ENCODE results near the gene CELSR3.

Gene CELSR3

GRCh38 chr3:48599509-48600285 is 63.0 kb downstream of the CELSR3 start:
- DNase-seq, result no peak

DNA sequence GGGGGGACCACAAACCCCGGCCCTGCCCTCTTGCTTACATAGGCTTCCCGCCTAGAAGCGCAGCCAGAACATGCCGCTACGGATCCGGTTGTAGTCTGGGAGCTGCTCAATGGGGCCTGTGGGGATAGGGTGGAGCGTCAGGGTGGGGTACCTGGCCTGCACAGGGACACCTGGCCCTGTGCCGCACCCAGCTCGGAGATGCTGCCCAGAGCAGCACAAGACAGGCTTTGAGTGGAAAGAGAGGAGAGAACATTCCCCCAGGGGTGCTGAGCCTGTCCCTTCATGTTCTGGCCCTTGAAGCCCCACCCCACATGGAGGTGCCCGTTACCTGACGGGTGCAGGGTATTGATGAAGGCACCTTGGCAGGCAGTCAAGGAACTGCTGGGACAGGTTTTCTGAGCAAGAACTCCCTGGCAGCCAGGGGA is 63.6 kb downstream of the CELSR3 start:
- no peak for DNase-seq

GRCh38 chr3:48598323-48599076 is 64.2 kb downstream of the CELSR3 start:
- DNase-seq, result no peak

- no peak for DNase-seq
Observed at GRCh38 chr3:48597408-48597800, 65.3 kb downstream of the CELSR3 start.

DNA sequence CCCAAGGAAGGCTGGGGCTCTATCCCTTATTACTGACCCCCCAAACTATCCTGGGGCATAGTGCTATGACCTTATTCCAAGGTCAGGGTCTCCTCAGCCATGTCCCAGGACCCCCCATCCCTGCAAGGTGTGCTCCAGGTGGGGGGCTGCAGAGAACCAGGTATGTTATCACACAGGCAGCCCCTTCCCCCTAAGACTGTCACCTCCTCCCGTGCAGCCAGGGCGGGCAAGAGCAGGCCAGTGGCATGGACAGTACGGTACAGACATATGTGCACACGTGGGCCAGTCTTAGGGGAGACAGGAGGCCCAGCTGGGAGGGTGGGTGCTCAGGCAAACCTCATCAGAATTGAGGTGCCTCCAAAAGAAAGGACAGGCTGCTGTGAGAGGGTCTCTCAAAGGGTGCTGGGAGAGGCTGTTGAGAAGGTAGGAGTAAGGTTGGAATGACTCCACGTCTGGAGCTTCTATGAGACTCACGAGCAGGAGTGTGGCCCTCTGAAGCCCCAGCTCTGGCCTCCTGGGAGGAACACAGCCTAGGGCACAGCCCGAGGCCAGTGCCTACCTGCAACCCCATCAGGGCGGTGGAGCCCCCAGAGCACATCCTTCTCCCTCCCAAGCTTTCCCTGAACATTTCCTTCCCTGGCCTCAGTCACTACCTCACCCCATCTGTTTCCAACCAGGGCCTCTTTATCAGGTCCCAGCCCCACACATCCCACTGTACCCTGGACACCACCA is 65.8 kb downstream of the CELSR3 start:
- no peak for DNase-seq

GRCh38 chr3:48596157-48596556 is 66.5 kb downstream of the CELSR3 start:
- DNase-seq, result no peak

GRCh38 chr3:48595526-48596121 is 67.1 kb downstream of the CELSR3 start:
- no peak for DNase-seq

- no peak for DNase-seq
Observed at GRCh38 chr3:48595075-48595525, 67.6 kb downstream of the CELSR3 start, which contains the start of gene COL7A1. COL7A1 (minus strand) TSS chr3:48595329; CDS start chr3:48595159, 170 bp downstream.

DNA sequence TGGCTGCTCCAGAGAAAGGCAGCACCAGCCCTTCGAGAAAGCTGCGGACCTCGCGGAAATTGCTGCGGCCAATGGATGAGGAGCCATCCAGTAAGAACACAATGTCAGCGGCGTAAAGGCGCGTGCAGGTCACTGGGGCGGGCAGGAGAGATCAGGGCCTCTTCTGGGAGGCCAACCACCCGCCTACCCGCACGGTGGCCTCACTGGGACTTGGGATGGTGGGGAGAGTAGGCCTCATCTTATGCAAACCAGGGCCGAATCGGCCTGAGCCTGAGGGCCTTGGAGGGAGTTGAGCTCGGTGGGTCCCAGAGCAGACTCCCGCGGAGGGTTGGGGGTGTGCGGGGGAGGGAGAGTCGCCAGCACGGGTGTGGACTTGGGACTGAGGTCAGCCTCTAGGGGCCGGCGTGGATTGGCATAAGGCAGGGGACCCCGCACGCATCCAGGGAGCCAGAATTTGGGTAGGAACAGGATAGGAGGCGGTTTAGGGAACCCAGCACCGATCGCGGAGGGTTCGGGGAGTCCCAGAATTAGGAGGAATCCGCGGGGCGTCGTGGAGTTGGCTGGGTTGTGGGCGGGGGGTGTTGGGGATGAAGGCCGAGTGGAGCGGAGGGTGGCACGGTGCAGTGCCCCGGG is 68.2 kb downstream of the CELSR3 start:
- no peak for DNase-seq

DNA sequence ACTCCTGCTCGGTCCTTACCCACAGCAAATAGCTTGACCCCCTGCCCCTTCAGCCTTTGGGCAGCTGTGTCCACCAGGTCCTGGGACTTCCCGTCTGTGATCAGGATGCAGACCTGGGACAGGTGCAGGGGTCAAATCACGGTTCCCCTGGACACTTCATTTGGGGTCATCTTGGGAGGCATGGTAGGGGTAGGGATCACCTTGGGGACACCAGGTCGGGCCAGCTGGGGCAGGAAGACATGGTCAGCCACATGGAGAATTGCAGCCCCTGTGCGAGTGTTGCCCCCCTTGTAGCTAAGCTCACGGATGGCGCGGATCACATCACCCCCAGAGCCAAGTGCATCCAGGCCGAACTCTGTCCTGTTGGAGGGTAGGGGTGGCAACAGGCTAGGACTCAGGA is 69.3 kb downstream of the CELSR3 start:
- DNase-seq, result no peak

- no peak for DNase-seq
Observed at GRCh38 chr3:48592519-48593087, 70.1 kb downstream of the CELSR3 start.

GRCh38 chr3:48591886-48592518 is 70.7 kb downstream of the CELSR3 start:
- no peak for DNase-seq

DNA sequence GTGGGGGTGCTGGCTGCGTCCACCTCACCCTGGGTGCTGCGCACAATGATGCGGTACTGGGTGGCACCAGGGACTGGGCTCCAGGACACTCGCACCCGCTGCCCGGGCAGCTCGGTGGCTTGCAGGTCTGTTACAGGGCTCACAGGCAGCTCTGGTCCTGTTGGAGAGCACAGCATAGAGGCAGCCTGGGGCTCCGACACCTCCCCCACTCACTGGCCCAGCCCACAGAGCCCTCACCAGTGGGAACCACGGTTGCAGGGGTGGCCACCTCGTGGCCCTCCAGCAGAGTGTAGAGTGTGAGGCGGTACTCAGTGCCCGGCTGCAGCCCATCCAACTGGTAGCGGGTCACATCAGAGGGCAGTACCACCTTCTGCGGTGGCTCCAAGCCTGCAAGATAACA is 71.2 kb downstream of the CELSR3 start:
- DNase-seq, result no peak

DNA sequence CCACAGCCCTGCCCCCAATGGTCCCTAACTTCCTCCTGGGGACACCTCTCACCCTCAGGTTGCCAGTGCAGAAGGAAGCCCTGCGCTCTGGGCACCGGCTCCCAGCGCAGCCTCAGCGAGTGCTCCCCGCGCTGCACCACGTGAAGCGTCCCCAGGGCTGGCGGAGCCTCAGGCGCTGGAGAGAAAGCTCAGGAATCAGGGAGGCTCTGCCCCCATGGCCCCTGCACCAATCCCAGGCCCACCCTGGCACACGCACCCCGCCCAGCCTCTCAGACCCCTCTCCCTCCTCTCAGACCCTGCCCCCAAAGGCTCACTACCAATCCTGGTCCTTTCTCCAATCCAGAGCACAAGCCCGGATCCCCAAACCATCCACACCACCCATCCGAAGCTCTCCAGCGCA is 74.5 kb downstream of the CELSR3 start:
- DNase-seq, result no peak

GRCh38 chr3:48587686-48588085 is 75.0 kb downstream of the CELSR3 start:
- no peak for DNase-seq

Data from effector CD4-positive, alpha-beta T cell (primary cell).